ENCODE measurements around the gene CDY1.
"Not testable (repeated sequence)": the region's sequence is repeated elsewhere in the genome, so short reads cannot be mapped to it uniquely, and the experiment has no call there.

The CDY1 gene, protein sequence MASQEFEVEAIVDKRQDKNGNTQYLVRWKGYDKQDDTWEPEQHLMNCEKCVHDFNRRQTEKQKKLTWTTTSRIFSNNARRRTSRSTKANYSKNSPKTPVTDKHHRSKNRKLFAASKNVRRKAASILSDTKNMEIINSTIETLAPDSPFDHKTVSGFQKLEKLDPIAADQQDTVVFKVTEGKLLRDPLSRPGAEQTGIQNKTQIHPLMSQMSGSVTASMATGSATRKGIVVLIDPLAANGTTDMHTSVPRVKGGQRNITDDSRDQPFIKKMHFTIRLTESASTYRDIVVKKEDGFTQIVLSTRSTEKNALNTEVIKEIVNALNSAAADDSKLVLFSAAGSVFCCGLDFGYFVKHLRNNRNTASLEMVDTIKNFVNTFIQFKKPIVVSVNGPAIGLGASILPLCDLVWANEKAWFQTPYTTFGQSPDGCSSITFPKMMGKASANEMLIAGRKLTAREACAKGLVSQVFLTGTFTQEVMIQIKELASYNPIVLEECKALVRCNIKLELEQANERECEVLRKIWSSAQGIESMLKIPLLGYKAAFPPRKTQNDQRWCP

DNA sequence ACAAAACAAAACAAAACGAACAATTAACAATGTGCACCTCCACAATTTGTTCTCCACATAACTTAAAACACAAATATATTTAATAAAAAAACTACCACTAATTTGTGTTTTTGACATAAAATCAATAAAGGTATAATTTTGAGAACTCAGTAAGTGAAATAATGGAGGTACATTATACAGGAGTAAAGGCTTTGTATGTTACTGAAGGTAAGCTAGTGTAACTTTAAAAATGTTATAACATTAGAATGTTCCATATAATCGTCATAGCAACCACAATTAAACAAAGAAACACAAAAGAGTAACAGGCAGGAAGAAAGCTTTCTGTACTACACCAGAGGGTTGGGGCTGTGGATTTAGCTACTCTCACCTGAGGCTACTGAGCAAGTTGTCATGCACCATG is at the start of gene CDY1:
Gene CDY1 (plus strand): TSS at position 301 of the 400 bp plus-strand sequence. CDS start 326 bp downstream, outside the sequence.
- not testable (repeated sequence) for DNase-seq (ENCODE audit: low read depth, low spot score)

DNA sequence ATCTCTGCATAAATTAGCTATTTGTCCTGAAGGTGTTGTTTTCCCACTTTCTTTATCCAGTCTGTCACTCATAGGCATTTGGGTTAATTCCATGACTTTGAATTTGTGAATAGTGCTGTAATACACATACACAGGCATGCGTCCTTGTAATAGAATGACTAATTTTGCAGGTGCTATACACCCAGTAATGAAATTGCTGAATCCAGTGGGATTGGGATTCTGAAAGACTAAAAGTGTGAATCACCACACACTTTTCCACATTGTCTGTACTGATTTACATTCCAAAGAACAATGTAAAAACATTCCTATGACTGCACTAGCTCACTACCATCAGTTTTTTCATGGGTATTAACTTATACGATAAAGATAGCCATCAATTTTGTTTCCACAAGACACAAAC is 28.6 kb upstream of the CDY1 start:
- not testable (repeated sequence) for DNase-seq (ENCODE audit: low read depth, low spot score)

DNA sequence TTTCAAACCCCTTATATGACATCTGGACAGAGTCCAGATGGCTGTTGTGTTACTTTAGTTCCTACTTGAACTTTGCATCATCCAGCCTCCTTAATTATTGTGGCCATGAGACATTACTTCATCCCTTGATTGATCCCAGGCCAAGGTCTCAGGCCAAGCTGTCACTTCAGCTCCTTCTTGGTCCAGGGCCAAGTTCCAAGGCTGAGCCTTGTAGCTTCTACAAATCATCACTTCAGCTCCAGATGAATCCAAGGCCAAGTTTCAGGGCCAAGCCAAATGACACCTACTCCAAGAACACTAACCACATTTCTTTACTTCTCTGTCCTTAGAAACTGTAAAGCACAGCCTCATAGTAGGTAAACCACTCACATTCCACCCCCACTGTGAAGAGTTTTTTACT is 1.7 kb upstream of the CDY1 start:
- DNase-seq (ENCODE audit: low read depth, low spot score) = not testable (repeated sequence)

DNA sequence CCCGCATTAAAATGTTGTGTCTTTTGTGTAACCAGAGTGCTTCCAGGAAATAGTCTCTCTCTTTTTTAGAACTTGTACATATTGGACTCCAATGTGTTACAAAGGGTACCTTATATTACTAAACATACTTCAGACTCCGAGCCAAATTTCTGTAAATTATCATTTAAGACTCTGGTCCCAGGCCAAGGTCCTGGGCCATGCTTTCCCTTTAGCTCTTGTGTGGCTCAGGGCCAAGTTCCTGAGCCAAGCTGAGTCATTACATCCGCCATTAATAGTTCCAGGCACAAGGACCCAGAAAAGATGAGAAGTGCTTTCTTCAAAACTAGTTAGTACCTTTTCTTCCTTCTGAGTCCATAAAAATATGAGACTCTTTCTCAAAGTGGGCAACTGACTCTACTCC is 4.6 kb downstream of the CDY1 start:
- not testable (repeated sequence) for DNase-seq (ENCODE audit: low read depth, low spot score)

DNA sequence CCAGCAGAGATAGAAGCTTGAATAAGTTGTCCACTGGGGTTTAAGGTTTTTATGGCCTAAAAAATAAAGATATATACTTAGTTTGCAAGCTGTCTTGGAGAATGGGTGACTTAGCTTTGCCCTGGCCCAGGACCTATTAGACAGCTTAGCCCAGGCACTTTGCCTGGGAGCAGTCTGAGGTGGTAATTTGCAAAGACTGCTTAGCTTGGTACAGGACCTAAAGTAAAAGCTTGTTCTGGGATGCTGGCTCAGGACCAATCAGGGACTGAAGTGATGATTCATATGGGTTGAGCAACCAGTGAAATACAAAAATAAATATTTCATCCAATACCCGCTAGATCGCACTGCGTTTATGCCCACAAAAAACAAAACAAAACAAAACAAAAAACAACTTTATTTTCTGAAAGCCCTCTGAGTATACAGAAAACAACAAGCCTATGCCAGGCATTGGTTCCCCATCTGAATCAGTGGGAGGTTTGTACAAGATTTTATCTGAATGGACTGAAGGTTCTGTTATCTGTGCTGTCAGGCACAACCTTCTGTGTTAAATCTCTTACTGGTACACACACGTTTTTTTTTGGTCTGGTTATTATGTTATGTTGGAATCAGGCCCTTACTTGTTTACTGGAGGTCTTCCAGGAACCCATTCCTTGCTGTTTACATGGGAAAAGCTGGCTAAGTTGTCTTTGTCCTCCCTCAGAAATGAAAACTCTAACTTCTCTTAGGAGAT is 8.6 kb downstream of the CDY1 start:
- not testable (repeated sequence) for DNase-seq (ENCODE audit: low read depth, low spot score)

DNA sequence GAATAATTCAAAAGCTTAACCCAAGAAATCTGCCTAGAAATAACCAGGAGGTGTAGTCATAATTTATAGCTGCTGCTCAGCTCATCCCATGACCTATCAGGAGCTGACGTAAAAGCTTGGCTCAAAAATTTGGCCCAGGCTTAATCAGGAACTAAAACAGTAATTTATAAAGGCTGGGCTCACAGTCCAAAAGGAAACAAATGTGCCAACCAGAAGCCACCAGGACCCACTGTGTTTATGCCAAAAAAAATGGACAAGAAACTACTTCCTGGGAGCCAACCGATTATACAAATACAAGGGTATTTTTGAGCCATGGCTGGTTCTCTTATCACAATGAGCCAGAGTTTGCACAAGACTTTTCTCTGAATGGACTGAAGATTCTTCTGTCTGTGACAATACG is 17.9 kb downstream of the CDY1 start:
- not testable (repeated sequence) for DNase-seq (ENCODE audit: low read depth, low spot score)

DNA sequence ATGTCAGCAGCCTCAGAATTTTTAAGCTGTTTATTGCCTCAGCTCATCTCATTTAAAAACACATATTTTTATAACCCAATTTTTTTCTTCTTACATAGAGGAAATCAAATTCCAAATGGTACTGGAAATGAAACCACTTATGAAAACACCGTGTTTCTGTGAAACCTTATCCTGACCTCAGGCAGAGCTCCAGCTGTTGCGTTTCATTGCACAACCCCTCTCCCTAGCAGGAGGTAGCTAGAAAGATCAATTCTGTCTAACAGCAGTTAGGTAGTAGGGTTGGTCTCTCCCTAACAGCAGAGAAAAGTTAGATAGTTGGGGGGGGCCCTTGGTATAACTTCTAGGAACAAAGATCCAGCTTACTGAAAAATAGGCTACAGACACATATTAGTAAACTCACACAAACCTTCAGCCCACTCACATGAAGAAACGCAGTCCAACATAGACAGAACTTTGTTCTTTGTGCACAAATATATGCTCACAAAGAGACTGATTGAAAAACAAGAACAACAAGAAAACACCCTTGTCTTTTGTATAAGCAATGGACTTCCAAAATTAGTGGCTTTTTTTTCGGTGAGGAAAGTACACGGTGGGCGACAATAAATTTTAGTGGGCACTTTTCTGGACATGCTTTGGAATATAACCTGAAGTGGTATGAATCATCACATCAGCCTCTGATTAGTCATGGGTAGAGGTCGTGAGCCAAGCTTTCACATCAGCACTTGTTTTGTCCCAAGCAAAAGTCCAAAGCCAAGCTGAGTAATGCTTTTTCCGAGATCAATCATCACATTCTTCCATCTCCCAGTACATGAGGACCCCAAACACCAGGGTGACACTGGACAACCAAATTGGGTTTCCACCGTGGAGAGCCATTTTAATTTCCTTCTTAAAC is 21.4 kb downstream of the CDY1 start:
- DNase-seq (ENCODE audit: low read depth, low spot score) = not testable (repeated sequence)
